Measurements from ENCODE around the gene EFCAB12. TPM values are rescaled to one million over a fixed set of nuclear protein-coding genes. Genes with fewer than 3 reads are reported as not detected.
A peak's percentile ranks its signal among the peaks of the same experiment; 100 is the strongest.
"Not testable (repeated sequence)": the region's sequence is repeated elsewhere in the genome, so short reads cannot be mapped to it uniquely, and the experiment has no call there.

EFCAB12 gene
- total RNA-seq, 1 donor from 2014 or later, result 0.14 TPM

- peak overlapping the region; percentile 94 for H3K4me2 ChIP-seq (ENCODE audit: low read length)
- Mint-ChIP-seq H3K4me3 (ENCODE audit: unreplicated experiment) (peak overlapping the region; percentile 99), H3K4me1 (ENCODE audit: low read depth, unreplicated experiment) (peaks cover 11% of the 10 kb centered on the region), H3K9me3 (ENCODE audit: unreplicated experiment) (no peaks in the 10 kb centered on the region), H3K27me3 (ENCODE audit: low read depth, unreplicated experiment) (peaks cover 2% of the 10 kb centered on the region), H3K36me3 (ENCODE audit: low read depth, unreplicated experiment) (peaks cover 5% of the 10 kb centered on the region), H3K27ac (ENCODE audit: unreplicated experiment) (peak overlapping the region; percentile 99)
- peak overlapping the region; percentile 93 for H3K4me3 ChIP-seq (ENCODE audit: insufficient read depth, low read depth, low read length)
- H3K36me3 ChIP-seq (ENCODE audit: insufficient read depth, low read length), result peaks cover 6% of the 10 kb centered on the region
- peak overlapping the region; percentile 96 for H3K9ac ChIP-seq (ENCODE audit: low read length)
- no peak for TF ChIP-seq EZH2 (IDR thresholded peaks at IDR 0.05; ENCODE audit: insufficient read depth, low read length)
- peak; percentile 95 for TF ChIP-seq CTCF (IDR thresholded peaks at IDR 0.05; ENCODE audit: insufficient read depth, low read depth, low read length)
- H3K27ac ChIP-seq (ENCODE audit: low read depth, low read length), result peak overlapping the region; percentile 92
- H3K79me2 ChIP-seq (ENCODE audit: insufficient read depth, low read length), result peaks cover 50% of the 10 kb centered on the region
- no peaks in the 10 kb centered on the region for H3K9me3 ChIP-seq (ENCODE audit: insufficient read depth, low read depth, low read length)
- peaks cover 13% of the 10 kb centered on the region for H3K4me1 ChIP-seq (ENCODE audit: insufficient read depth, low read length)
- H3K27me3 ChIP-seq (ENCODE audit: insufficient read depth, low read length), result no peaks in the 10 kb centered on the region
- DNase-seq (ENCODE audit: low read depth) (peak; percentile 97), FAIRE-seq (peak; percentile 63)
- peaks cover 45% of the 10 kb centered on the region for H4K20me1 ChIP-seq (ENCODE audit: insufficient read depth, low read length)
- peak overlapping the region; percentile 85 for H2AFZ ChIP-seq (ENCODE audit: low read depth, low read length)
Measured at GRCh38 chr3:129399145-129399894, 29.1 kb downstream of the EFCAB12 start.

- Histone ChIP-seq H3K9me3 (ENCODE audit: insufficient read depth, low read depth, low read length) (no peaks in the 10 kb centered on the region), H3K27me3 (ENCODE audit: insufficient read depth, low read length) (no peaks in the 10 kb centered on the region), H3K9ac (ENCODE audit: low read length) (peak overlapping the region; percentile 96), H3K79me2 (ENCODE audit: insufficient read depth, low read length) (peaks cover 51% of the 10 kb centered on the region), H3K27ac (ENCODE audit: low read depth, low read length) (peak overlapping the region; percentile 92), H2AFZ (ENCODE audit: low read depth, low read length) (peak overlapping the region; percentile 85), H3K4me1 (ENCODE audit: insufficient read depth, low read length) (peaks cover 13% of the 10 kb centered on the region), H3K36me3 (ENCODE audit: insufficient read depth, low read length) (peaks cover 6% of the 10 kb centered on the region), H4K20me1 (ENCODE audit: insufficient read depth, low read length) (peaks cover 46% of the 10 kb centered on the region), H3K4me2 (ENCODE audit: low read length) (peak overlapping the region; percentile 94), H3K4me3 (ENCODE audit: insufficient read depth, low read depth, low read length) (peak overlapping the region; percentile 93)
- Mint-ChIP-seq H3K36me3 (ENCODE audit: low read depth, unreplicated experiment) (peaks cover 5% of the 10 kb centered on the region), H3K4me3 (ENCODE audit: unreplicated experiment) (peak overlapping the region; percentile 99), H3K4me1 (ENCODE audit: low read depth, unreplicated experiment) (peaks cover 11% of the 10 kb centered on the region), H3K9me3 (ENCODE audit: unreplicated experiment) (no peaks in the 10 kb centered on the region), H3K27ac (ENCODE audit: unreplicated experiment) (peak overlapping the region; percentile 99), H3K27me3 (ENCODE audit: low read depth, unreplicated experiment) (peaks cover 2% of the 10 kb centered on the region)
- no peak for TF ChIP-seq EZH2 (IDR thresholded peaks at IDR 0.05; ENCODE audit: insufficient read depth, low read length)
- no peak for TF ChIP-seq CTCF (IDR thresholded peaks at IDR 0.05; ENCODE audit: insufficient read depth, low read depth, low read length)
- FAIRE-seq (no peak), DNase-seq (ENCODE audit: low read depth) (peak; percentile 24)
Measured at GRCh38 chr3:129398803-129399144, 29.7 kb downstream of the EFCAB12 start.

- not testable (repeated sequence) for H3K27ac ChIP-seq (ENCODE audit: low read depth, low read length); H3K4me2 ChIP-seq (ENCODE audit: low read length); H3K27me3 ChIP-seq (ENCODE audit: insufficient read depth, low read length); H3K27ac Mint-ChIP-seq (ENCODE audit: unreplicated experiment); FAIRE-seq; H3K4me3 ChIP-seq (ENCODE audit: insufficient read depth, low read depth, low read length); H2AFZ ChIP-seq (ENCODE audit: low read depth, low read length); DNase-seq (ENCODE audit: low read depth); H3K9ac ChIP-seq (ENCODE audit: low read length); H3K27me3 Mint-ChIP-seq (ENCODE audit: low read depth, unreplicated experiment); H3K4me3 Mint-ChIP-seq (ENCODE audit: unreplicated experiment); H3K9me3 Mint-ChIP-seq (ENCODE audit: unreplicated experiment); H3K9me3 ChIP-seq (ENCODE audit: insufficient read depth, low read depth, low read length)
- Histone ChIP-seq H3K36me3 (ENCODE audit: insufficient read depth, low read length) (peaks cover 20% of the 10 kb centered on the region), H3K4me1 (ENCODE audit: insufficient read depth, low read length) (peaks cover 24% of the 10 kb centered on the region), H3K79me2 (ENCODE audit: insufficient read depth, low read length) (peaks cover 50% of the 10 kb centered on the region), H4K20me1 (ENCODE audit: insufficient read depth, low read length) (peaks cover 62% of the 10 kb centered on the region)
- Mint-ChIP-seq H3K4me1 (ENCODE audit: low read depth, unreplicated experiment) (peaks cover 23% of the 10 kb centered on the region), H3K36me3 (ENCODE audit: low read depth, unreplicated experiment) (peaks cover 15% of the 10 kb centered on the region)
Measured at GRCh38 chr3:129393760-129394564, 34.5 kb downstream of the EFCAB12 start.

All from astrocyte (in vitro differentiated cells and primary cell).